ENCODE results near the gene DISP1. TPM values are rescaled to one million over a fixed set of nuclear protein-coding genes. Genes with fewer than 3 reads are reported as not detected.

DISP1 gene
- total and polyA plus RNA-seq, 10 of the 15 experiments (the other 5 are each of a cell fraction or from before 2014, with no cell fraction given) = 0.11 to 1.4 (median 0.72) TPM

DNA sequence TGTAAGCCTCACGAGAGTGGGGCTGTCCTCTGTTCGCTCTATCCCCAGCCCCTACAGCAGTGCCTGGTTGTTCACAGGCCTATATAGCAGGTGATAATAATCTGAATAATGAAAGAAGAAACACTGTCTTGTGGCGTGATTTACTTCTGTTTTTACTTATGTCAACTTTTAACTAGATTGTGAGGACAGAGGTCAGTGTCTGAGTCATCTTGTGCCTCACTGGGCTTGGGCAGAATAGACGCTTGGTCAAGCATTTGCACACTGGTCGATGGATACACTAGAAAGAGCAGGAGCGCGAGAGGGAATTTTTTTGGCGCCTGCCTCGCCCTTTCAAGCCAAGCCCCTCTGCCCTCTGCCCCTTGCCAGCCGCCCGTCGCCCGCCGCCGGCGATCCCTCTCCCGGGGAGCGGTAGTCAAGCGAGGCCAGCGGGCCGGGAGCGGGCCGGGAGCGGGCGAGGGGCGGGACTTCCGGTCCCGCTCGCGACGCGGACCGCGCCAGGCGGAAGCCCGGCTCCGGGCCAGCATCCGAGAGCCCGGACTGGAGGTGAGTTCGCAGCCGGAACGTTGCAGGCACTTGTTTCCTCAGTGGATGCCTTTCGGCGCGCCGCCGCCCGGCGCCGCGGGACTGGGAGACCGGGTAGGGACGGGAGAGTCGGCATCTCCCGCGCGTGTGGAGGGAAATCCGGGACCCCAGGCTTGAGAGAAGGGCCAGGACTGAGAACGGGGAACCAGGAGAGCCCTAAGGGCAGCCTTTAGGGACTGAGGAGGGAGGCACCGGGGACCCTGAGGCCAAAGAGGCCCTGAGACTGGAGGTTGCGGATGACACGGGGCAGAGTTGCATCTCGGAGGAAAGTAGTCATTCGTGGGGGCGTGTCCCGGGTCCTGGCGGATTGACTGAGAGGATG is at the start of gene DISP1 (continued):
- TF ChIP-seq NFYB (IDR thresholded peaks at IDR 0.05; ENCODE audit: insufficient read depth, low read depth, low read length) (no peak), HDAC6 (IDR thresholded peaks at IDR 0.05; ENCODE audit: unreplicated experiment) (no peak), CHD2 (IDR thresholded peaks at IDR 0.05; ENCODE audit: borderline replicate concordance, low read depth, low read length) (no peak), TARDBP (IDR thresholded peaks at IDR 0.05; ENCODE audit: borderline replicate concordance) (no peak), IKZF1 (conservative IDR thresholded peaks at IDR 0.05) (peak; percentile 59), NBN (IDR thresholded peaks at IDR 0.05) (0 out of 2 replicates have a peak, but pooled peaks have one; percentile 39), RAD21 (IDR thresholded peaks at IDR 0.05; ENCODE audit: insufficient read depth, low read depth, low read length) (peak; percentile 1; the same call in 1 of the 2 replicates), KLF5 (IDR thresholded peaks at IDR 0.05; ENCODE audit: partially characterized antibody) (no peak), RUNX3 (IDR thresholded peaks at IDR 0.05; ENCODE audit: low read length) (peak; percentile 39; the same call in 1 of the 2 replicates), STAT1 (conservative IDR thresholded peaks at IDR 0.05) (no peak), EP300 (IDR thresholded peaks at IDR 0.05; ENCODE audit: borderline replicate concordance in 1 of 2, control insufficient read depth in 1 of 2, low read depth in 2 of 2, low read length in 2 of 2) (no peak)
- TF ChIP-seq, protein P1, sequence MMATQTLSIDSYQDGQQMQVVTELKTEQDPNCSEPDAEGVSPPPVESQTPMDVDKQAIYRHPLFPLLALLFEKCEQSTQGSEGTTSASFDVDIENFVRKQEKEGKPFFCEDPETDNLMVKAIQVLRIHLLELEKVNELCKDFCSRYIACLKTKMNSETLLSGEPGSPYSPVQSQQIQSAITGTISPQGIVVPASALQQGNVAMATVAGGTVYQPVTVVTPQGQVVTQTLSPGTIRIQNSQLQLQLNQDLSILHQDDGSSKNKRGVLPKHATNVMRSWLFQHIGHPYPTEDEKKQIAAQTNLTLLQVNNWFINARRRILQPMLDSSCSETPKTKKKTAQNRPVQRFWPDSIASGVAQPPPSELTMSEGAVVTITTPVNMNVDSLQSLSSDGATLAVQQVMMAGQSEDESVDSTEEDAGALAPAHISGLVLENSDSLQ (IDR thresholded peaks at IDR 0.05) = no peak
- TF ChIP-seq, protein P2, sequence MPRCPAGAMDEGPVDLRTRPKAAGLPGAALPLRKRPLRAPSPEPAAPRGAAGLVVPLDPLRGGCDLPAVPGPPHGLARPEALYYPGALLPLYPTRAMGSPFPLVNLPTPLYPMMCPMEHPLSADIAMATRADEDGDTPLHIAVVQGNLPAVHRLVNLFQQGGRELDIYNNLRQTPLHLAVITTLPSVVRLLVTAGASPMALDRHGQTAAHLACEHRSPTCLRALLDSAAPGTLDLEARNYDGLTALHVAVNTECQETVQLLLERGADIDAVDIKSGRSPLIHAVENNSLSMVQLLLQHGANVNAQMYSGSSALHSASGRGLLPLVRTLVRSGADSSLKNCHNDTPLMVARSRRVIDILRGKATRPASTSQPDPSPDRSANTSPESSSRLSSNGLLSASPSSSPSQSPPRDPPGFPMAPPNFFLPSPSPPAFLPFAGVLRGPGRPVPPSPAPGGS (IDR thresholded peaks at IDR 0.05; ENCODE audit: borderline replicate concordance, insufficient read depth, low read depth, low read length, poor library complexity, severe bottlenecking) = no peak

Data from GM12878 (cell line).